Heart left ventricle (tissue), 16 donors: ENCODE data around the gene DUSP1. TPM values are rescaled to one million over a fixed set of nuclear protein-coding genes. Genes with fewer than 3 reads are reported as not detected.

Source experiments
- ATAC-seq, 4 donors: fragments of 200-7000 bp; cut with Tn5 transposase; one replicate each; pipeline ENCODE4 v1.9.1; 2020 to 2022; ENCODE audit warnings: moderate library complexity in 4 of 4, mild to moderate bottlenecking in 3 of 4, moderate number of reproducible peaks in 1 of 4
- DNase-seq, 5 donors: peaks; one replicate each; pipeline ENCODE4 v3.0.0-alpha.2; 2020
- H3K27ac ChIP-seq, 12 donors: fragments of 200-600 bp; sonication (generic) in 4 of 12; one replicate each; pipeline versions ENCODE4 v1.5.0 to v1.8.0; 2016 to 2022; ENCODE audit warnings: mild to moderate bottlenecking in 2 of 12
- H3K27me3 ChIP-seq, 9 donors: fragments of 200-600 bp; sonication (generic) in 2 of 9; one replicate each; pipeline versions ENCODE4 v1.5.1 to v1.8.0; 2016 to 2022; ENCODE audit warnings: mild to moderate bottlenecking in 3 of 9
- H3K36me3 ChIP-seq, 9 donors: fragments of 200-600 bp; sonication (generic) in 2 of 9; one replicate each; pipeline versions ENCODE4 v1.5.0 to v1.8.0; 2018 to 2022; ENCODE audit warnings: mild to moderate bottlenecking in 2 of 9
- H3K4me1 ChIP-seq, 12 donors: fragments of 200-600 bp; sonication (generic) in 4 of 12; one replicate each; pipeline versions ENCODE4 v1.5.0 to v1.8.0; 2016 to 2022; ENCODE audit warnings: mild to moderate bottlenecking in 3 of 12
- H3K4me3 ChIP-seq, 12 donors: fragments of 200-600 bp; sonication (generic) in 4 of 12; one replicate each; pipeline versions ENCODE4 v1.5.0 to v1.8.0; 2017 to 2022; ENCODE audit warnings: mild to moderate bottlenecking in 9 of 12, moderate library complexity in 4 of 12
- H3K9me3 ChIP-seq, 12 donors: fragments of 200-600 bp; sonication (generic) in 4 of 12; one replicate each; pipeline versions ENCODE4 v1.5.0 to v1.8.0; 2016 to 2022; ENCODE audit warnings: mild to moderate bottlenecking in 1 of 12
- CTCF ChIP-seq, 12 donors: fragments of 200-600 bp; sonication (generic) in 4 of 12; IDR thresholded peaks; one replicate each; pipeline versions ENCODE4 v1.5.0 to v1.8.0; 2018 to 2022; ENCODE audit warnings: antibody characterized with exemption in 12 of 12, mild to moderate bottlenecking in 5 of 12
- POLR2A ChIP-seq, 2 donors: fragments of 450-650 bp; IDR thresholded peaks; one replicate each; pipeline ENCODE4 v1.6.1; 2017; ENCODE audit warnings: antibody characterized with exemption in 2 of 2, mild to moderate bottlenecking in 2 of 2, moderate library complexity in 2 of 2
- WGBS, 4 donors: extraction: QIAGEN DNeasy Blood & Tissue Kit in 2 of 4; methylation state at CpG; one replicate each; pipeline versions ENCODE4 v1.1.5 to v1.1.7; 2013 to 2018; 5-methylcytosine and 5-hydroxymethylcytosine counted together
- intact Hi-C, 10 donors: fragments of 100-400 bp; cut with DNase I; formaldehyde crosslinking; loops; one replicate each; pipeline versions ENCODE4 v1.11.1 to v1.14.2; 2022
- polyA plus RNA-seq, 2 donors: library from polyadenylated mRNA; stranded (reverse); fragments of 200-250 nt; gene quantifications; one replicate each; pipeline ENCODE4 v1.2.3, GENCODE V29; 2013
- total RNA-seq, 9 donors: library from RNA; depleted of rRNA in 2 of 9; stranded (reverse); fragments of >200 nt in 2 of 9; fragmentation: NEBNext Ultra II Directional in 3 of 9; extraction: Animal tissue kit (Norgen Biotek cat#: 25700) in 3 of 9; gene quantifications; one replicate each; pipeline versions ENCODE4 v1.1.0 to v1.2.4, GENCODE V29; 2016 to 2023
- donor health status: ischemic (EF 13 %, LVEDD 7.1; RV severe dilation, severe dysfunction).
- donor health status: healthy with polysubstance abuse.
- donor health status: DM: no; HTN: yes; CAD: no.
- donor health status: DM: no; HTN: no; CAD: no.
- donor health status: ischemic (EF 25% LVEDD 6.9; RV normal size, moderate dysfunction).
- donor health status: ischemic (EF 25% LVEDD 5.7; RV mildly dilated, moderate dysfunction).
- donor health status: healthy.
- donor health status: DM: yes; HTN: yes; CAD: no.
- donor health status: ischemic (EF 35%, LVEDD 5.7; RV mildly dilated, moderate dysfunction).
- donor health status: nonischemic (EF 11% LVEDD 7.7; RV severe dilation, severe dysfunction).
- donor health status: DM: yes; HTN: yes; CAD: no.
- donor health status: PGD.
- donor health status: ischemic (EF 29% LVEDD 5.4; RV normal size, mild dysfunction).
- donor health status: nonischemic (EF 23%, LVEDD 6.1; RV moderate dilation, normal function).

The DUSP1 gene
- total and polyA plus RNA-seq, 11 donors, result 24.3 to 335 (median 78.2) TPM

- Histone ChIP-seq H3K9me3 (no peaks in the 10 kb centered on the region), H3K27me3 (no peaks in the 10 kb centered on the region), H3K27ac (peak overlapping the region in 4 of 12 donors; percentile 31 to 74 (median 56)), H3K4me3 (peak overlapping the region in 1 of 12 donors; percentile 12), H3K36me3 (no peaks in the 10 kb centered on the region), H3K4me1 (peaks cover 0 to 32% (median 20%) of the 10 kb centered on the region in 12 donors)
- TF ChIP-seq POLR2A (IDR thresholded peaks at IDR 0.05) (no peak), CTCF (IDR thresholded peaks at IDR 0.05) (no peak)
- peak in 1 of 5 donors; percentile 3 for DNase-seq
- WGBS, 4 donors, result 54 to 72% (median 63%) methylated on average over 12 of the region's 12 CpGs
- intact Hi-C loops, result no loop called here
- peak in 1 of 4 donors; percentile 1 for ATAC-seq
Observed at GRCh38 chr5:172722327-172722815, 48.6 kb downstream of the DUSP1 start.

DNA sequence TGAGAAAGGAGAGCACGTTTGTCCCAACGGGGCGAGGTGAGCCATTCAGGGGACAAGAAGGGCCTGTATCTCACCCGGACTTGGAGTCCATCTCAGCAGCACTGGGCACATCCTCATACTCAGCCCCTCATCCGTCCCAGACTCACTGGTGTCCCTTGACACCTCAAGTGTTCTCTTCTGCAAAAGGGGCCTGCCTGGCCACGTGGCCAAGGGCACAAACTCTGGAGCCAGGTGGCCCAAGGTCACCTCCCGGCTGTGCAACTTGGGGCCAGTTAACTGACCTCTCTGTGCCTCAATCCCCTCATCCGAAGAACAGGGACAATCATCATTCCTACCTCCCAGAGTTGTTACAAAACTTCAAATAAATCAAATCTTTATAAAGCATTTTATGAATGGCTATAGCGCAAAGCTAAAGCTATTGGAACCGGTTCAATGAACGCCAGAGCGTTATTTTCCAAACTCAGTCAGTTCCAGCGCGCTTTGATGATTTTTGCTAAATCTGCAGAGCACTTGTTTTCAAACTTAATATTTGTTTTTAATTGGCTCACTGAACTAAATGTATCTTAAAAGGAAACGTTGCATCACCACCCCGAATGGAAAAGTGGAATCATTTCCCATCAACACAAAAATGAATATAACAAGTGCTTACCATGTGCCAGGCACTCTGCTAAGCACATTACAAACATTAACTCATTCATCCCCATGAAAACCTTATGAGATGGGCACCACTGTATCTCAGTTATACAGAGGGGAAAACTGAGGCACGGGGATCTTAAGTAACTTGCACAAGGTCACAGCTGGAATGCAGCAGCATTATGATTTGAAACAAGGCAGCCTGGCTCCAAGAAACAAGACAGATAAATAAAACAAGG is 49.3 kb downstream of the DUSP1 start:
- Histone ChIP-seq H3K27ac (peak overlapping the region; percentile 19 to 74 (median 59)), H3K4me3 (peak overlapping the region in 1 of 12 donors; percentile 12), H3K36me3 (no peaks in the 10 kb centered on the region), H3K27me3 (no peaks in the 10 kb centered on the region), H3K4me1 (peaks cover 0 to 39% (median 27%) of the 10 kb centered on the region in 12 donors), H3K9me3 (no peaks in the 10 kb centered on the region)
- DNase-seq (peak in 2 of 5 donors; percentile 23 to 61), ATAC-seq (peak in 3 of 4 donors; percentile 21 to 64 (median 30))
- WGBS, 4 donors, result 43 to 58% (median 55%) methylated on average over 13 to 17 of the region's 17 CpGs
- TF ChIP-seq POLR2A (IDR thresholded peaks at IDR 0.05), result no peak
- intact Hi-C loops, result loop anchor here in 1 of 10 donors (2.0 kb wide), 1 partner anchor 27 kb away; no protein-coding TSS in a partner anchor

GRCh38 chr5:172720655-172721054 is 50.3 kb downstream of the DUSP1 start:
- intact Hi-C loops, result loop anchor here in 1 of 10 donors (2.0 kb wide), 1 partner anchor 28 kb away; no protein-coding TSS in a partner anchor
- Histone ChIP-seq H3K36me3 (no peaks in the 10 kb centered on the region), H3K27me3 (no peaks in the 10 kb centered on the region), H3K4me1 (peaks cover 0 to 40% (median 33%) of the 10 kb centered on the region in 12 donors), H3K9me3 (no peaks in the 10 kb centered on the region), H3K4me3 (no peak overlapping the region), H3K27ac (peak overlapping the region in 3 of 12 donors; percentile 66 to 74 (median 71))
- peak in 1 of 5 donors; percentile 18 for DNase-seq
- TF ChIP-seq POLR2A (IDR thresholded peaks at IDR 0.05) (no peak), CTCF (IDR thresholded peaks at IDR 0.05) (no peak)
- no peak for ATAC-seq
- 72 to 82% (median 77%) methylated on average over 3 to 5 of the region's 5 CpGs for WGBS, 4 donors

DNA sequence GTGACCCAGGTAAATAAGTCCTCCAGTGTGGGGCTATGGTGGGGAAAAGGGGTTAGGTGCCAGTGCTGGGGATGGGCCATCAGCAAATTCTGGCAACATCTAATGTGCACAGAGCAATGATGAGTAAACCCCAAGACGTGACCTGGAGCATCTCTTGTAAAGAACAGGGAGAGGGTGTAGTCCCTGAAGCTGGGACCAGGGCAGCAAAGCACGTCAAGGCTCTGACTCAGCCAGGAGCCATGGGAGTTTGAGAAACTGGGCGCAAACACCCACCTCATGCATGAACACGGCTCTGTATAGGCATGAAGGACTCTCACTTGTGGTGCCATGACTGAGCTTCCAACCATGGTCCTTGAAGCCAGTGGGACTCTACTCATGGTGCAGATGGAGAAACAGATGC is 51.8 kb downstream of the DUSP1 start:
- no peaks in the 10 kb centered on the region for H3K27me3 ChIP-seq
- ATAC-seq, result no peak
- WGBS, 4 donors, result 92 to 95% (median 94%) methylated on average over 4 of the region's 4 CpGs
- H3K9me3 ChIP-seq, result no peaks in the 10 kb centered on the region
- TF ChIP-seq POLR2A (IDR thresholded peaks at IDR 0.05), result no peak
- TF ChIP-seq CTCF (IDR thresholded peaks at IDR 0.05), result no peak
- no peak overlapping the region for H3K4me3 ChIP-seq
- H3K4me1 ChIP-seq, result peaks cover 4 to 54% (median 44%) of the 10 kb centered on the region in 12 donors
- no peak overlapping the region for H3K27ac ChIP-seq
- no peaks in the 10 kb centered on the region for H3K36me3 ChIP-seq
- DNase-seq, result no peak
- intact Hi-C loops, result loop anchor here in 5 of 10 donors (5.0 to 10.0 kb wide), 4 partner anchors 53 to 186 kb away; partner anchors contain the start of genes DUSP1 (in 2 of the 5) and ERGIC1 (in 1 of the 5)
